HEK293T (cell line): ENCODE measurements around the gene GH1.
"Not testable (repeated sequence)": the region's sequence is repeated elsewhere in the genome, so short reads cannot be mapped to it uniquely, and the experiment has no call there.

ENCODE experiments used
- ELF4 ChIP-seq: fragments of 450-650 bp; IDR thresholded peaks from 2 replicates; pipeline ENCODE4 v1.6.1; 2017; ENCODE audit warnings: antibody characterized with exemption
- L3MBTL2 ChIP-seq: fragments of 450-650 bp; conservative IDR thresholded peaks from 2 replicates; pipeline ENCODE4 v1.6.1; 2016; ENCODE audit warnings: mild to moderate bottlenecking
- LEF1 ChIP-seq: fragments of 450-650 bp; IDR thresholded peaks from 2 replicates; pipeline ENCODE4 v1.6.1; 2017; ENCODE audit warnings: mild to moderate bottlenecking, borderline replicate concordance

DNA sequence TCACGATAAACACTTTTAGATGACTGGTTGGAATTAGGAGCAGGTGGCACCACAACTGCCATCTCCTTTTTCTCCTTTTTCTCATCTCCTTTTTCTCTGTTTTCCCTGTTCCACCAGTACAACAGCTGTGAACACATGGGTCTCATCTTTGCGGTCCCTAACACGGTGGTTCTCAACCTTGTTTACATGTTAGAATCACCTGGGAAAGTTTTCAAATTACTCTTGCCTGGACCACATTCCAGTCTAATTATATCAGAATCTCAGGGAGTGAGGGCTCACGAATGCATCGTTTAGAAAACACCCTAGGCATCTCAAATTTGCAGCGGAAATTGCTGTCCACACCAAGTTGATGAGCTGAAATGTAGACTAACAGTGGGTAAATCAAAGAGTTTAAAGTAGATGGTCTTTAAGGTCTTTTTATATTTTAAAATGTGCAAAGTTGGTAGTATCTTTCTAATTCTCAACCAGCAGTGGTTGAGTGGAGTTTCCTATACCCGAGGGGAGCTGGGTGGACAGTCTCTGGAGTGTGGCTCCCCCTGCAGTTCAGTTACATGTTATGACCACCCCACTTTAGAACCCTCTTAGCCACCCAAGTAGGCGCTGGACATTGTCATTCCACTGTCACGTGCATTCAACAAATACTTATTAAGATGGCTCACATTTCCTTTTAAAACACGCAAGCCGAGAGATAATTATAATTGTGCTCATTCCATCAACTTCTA lies 26.2 kb downstream of the GH1 start:
- not testable (repeated sequence) for TF ChIP-seq L3MBTL2, ELF4, LEF1
